GM21447 (cell line): Measurements from ENCODE around the gene PAQR8.
"Not testable (repeated sequence)": the region's sequence is repeated elsewhere in the genome, so short reads cannot be mapped to it uniquely, and the experiment has no call there.

ENCODE experiments used
- ATAC-seq: cut with Tn5 transposase; IDR thresholded peaks from one replicate; pipeline ENCODE4 v1.9.1; 2021; ENCODE audit not compliant: unreplicated experiment

The PAQR8 gene

DNA sequence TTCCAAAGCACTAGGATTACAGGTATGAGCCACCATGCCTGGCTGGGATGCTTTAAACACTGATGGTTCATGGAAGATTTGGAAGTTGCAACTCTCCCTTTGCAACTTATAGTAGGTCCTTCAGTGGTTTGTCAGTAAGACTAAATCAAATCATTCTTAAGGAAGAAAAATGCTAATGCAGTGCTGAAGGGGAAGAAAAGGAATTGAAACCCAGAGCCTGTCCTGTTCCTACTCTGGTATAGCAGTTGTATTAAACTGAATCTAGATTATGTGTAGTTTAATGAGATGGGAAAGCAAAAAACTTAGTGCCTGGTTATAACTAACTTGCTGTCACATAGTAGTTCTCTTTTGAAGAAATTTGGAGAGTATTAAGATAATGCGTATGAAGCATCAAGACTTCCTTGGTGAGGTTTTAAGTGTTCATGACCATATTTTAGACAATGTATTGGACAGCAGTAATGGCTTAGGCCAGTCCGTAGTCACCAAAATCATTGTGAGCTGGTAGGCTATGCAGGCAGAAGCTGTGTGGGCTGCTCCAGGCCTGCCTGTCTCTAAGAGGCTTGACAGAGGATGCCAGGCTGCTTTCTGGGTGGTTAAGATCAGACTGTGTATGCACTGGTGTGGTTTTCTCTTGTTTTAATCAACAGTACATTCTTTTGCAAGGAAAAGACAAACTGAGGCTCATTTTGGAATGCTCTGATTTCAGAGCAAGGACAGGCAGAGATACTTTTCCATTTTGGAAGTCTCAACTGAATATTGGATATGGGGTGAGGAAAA, 14.0 kb downstream of the PAQR8 start:
- no peak for ATAC-seq

DNA sequence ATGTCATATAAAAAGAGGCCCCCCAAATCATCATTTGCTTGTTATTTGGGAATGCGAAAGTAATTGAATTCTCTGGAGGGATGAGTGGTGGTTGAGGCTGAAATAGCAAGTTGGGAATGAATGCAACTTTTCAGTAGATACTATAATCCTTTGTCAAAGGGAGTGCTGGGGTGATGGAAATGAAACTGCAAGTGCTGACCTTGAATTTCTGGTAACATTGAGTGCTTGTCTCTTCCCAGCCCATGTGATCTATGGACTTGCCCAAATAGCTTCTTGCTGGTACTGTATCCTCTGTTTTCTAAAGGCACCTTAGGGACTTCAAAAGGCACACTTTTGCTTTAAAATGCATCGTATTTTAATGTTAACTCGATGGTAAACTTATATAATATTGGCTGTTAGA, 14.8 kb downstream of the PAQR8 start:
- no peak for ATAC-seq

DNA sequence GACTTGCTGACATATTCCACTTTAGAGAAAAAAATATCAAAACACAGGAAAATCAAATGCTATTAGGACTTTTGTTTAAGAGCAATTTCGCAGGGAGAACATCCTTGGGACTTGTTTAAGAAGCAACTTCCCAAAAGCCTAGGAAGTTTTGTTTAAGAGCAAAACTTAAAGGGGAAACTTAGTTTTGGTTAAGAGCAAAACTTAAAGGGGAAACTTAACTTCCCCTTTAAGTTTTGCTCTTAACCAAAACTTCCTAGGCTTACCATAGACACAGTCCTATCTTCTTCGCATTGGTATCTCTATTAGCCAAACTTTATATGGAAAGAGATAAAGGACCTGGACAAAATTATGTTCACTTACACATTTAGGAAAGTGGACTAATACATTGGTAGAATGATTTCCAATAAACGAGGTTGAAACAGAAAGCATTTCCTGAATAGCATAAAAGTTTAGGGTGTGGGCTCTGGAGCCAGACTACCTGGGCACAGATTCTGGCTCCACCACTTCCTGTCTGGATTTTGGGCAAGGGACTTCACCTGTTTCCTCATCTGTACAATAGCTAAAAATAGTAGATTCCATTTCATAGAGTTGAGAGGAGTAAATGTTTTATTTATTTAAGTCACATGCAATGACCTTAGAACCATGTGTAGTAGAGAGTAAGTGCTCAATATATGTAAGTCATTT, 15.7 kb downstream of the PAQR8 start:
- peak; percentile 53 for ATAC-seq

DNA sequence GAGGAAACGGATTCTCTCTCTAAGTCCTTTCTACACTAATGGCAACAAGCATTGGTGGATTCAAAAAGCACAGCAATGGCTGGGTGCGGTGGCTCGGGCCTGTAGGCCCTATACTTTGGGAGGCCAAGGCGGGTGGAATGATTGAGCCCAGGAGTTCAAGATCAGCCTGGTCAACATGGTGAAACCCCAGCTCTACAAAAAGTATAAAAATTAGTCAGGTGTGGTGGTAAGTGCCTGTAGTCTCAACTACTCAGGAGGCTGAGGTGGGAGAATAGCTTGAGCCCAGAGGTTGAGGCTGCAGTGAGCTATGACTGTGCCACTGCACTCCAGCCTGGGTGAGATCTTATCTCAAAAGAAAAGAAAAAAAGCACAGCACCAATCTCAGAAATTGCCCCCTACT, 19.3 kb downstream of the PAQR8 start:
- ATAC-seq = no peak

DNA sequence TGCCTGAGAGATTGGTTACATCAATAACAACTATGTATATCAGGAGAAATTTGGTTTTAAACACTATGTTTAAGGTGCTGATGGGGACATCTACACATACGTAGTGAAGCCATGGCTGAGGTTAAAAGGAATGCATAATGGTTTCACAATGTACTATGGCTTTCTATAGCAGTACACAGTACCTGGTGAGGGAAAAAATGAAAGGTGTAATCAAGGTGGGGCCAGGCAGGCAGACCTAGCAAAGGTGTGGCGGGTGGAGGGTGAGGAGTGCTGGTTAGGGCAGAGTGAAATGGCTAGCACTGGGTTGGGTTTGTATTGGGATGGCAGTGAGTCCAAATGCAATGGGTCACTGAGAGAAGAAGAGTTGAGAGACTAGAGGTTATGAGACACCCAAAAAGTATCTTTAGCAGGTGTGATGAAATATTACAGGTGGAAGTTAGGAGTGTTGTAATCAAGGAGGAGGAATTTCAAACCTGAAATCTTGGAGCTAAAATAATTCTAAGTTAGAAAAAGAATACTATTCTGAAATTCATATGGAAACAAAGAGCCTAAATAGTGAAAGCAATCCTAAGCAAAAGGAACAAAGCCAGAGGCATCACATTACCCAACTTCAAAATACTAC, 22.3 kb downstream of the PAQR8 start:
- ATAC-seq = no peak

DNA sequence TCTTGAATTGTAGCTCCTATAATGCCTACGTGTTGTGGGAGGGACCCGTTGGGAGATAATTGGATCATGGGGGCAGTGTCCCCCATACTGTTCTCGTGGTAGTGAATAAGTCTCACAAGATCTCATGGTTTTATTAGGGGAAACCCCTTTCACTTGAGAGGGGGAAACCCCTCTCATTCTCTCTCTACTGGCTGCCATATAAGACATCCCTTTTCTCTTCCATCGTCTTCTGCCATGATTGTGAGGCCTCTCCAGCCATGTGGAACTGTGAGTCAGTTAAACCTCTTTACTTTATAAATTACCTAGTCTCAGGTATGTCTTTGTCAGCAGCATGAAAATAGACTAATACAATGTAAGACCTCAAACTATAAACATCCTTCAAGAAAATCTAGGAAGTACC, 23.1 kb downstream of the PAQR8 start:
- no peak for ATAC-seq

DNA sequence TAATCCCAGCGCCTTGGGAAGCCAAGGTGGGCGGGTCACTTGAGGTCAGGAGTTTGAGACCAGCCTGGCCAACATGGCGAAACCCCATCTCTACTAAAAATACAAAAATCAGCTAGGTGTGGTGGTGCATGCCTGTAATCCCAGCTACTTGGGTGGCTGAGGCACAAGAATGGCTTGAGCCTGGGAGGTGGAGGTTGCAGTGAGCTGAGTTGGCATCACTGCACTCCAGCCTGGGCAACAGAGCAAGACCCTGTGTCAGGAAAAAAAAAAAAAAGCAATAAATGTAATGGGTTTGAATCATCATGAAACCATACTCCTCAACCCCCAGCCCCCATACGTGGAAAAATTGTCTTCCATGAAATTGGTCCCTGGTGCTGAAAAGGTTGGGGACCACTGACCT, 26.2 kb downstream of the PAQR8 start:
- not testable (repeated sequence) for ATAC-seq

DNA sequence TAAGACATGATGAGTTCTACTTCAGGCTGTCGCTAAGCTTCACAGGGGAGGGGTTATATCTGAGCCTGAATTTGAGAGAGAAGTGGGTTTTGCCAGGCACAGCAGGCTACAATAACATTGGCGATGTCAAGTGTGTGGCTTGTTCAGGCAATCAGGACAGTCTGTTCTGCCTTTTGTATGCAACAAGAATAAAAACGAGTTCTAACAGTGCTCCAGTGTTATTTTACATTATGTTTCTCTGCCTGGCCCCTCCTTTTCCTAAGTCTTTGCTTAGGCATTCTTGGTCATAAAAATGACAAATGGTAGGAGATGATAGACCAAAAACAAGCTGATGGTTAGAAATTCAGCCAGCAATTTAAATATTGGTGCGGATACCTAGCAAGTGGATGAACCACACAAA, 26.8 kb downstream of the PAQR8 start:
- no peak for ATAC-seq

DNA sequence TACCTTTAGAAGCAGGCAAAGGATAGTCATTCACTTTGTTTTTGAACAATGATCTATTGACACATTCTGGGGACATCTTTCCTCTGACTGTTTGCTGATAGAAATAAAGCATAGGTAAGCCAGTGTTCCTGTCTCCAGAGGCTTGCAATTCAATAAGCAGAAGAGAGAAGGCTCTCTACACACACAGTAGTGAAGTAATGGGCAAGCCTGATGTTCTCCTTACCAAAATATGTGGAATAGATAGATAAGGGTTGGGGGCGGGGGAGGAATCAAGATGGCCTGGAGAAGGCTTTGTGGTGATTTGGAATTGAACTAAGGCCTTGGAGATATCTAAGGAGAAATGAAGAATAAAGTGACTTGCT, 27.3 kb downstream of the PAQR8 start:
- no peak for ATAC-seq

DNA sequence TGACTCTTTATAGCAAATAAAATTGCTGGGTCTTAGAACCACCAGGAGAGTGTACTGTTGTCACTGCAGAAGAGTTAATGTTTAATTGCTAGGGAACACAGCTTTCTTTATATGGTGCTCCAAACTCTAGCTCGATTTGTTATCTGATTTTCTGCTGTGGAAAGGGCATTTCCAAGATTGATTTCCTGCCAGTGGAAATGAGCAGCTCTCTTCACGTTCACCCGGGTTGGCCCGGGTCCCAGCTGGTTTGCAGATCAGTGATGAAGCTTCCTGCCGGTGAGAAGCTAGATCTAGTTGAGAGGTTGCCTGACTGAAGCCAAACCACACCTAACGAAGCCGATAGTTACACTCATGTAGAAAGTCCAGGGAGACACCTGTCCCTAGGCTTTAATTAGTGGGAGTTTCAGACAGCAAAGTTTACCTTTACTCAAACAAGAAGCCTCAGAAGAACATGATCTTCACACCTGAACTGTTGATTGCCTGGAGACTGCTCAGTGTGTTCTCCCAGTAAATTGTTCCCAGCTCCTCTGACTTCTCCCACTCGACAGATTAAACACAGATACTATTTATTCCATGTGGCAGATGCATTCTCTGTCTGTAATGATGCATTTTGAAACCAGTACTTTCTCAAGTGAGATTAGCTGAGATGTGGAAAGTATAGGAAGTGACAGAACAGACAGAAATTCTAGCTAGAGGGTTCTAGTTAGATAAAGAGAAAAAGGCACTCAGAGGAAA, 27.8 kb downstream of the PAQR8 start:
- ATAC-seq = peak; percentile 73

DNA sequence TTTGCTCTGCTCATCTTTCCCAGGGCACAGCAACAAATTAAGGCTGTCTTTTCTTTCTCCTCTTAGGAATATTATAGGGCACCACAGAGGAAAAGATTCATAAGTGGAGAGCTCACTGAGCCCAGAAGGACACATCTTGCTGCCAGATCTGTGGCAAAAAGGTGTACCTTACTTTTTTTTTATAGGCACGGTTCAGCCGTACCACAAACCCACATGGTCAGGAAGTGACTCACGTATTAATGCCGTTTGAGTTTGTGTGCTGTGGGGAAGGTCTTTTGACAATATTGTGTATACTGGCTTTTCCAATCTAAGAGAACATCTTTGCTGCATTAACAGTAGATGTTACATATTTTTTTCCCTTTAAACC, 28.4 kb downstream of the PAQR8 start:
- ATAC-seq = peak; percentile 51

DNA sequence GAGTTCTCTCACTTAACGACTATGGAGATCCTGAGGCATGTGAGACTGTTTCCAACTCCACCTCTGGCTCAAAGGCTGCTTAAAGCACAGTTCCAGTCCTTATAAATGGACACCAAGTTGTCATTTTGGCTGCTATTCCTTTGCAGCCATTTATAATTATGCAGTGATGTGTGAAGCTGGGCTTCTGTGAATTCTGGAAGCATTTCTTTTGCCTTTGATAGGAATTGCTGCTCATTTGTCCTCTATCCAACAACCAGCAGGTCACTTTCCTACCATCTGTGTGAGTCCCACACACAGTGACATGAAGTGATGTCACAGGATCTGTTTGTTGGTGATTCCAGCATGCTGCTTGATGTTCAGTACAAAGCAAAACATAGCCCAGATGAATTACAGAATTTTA, 29.6 kb downstream of the PAQR8 start:
- ATAC-seq = no peak

DNA sequence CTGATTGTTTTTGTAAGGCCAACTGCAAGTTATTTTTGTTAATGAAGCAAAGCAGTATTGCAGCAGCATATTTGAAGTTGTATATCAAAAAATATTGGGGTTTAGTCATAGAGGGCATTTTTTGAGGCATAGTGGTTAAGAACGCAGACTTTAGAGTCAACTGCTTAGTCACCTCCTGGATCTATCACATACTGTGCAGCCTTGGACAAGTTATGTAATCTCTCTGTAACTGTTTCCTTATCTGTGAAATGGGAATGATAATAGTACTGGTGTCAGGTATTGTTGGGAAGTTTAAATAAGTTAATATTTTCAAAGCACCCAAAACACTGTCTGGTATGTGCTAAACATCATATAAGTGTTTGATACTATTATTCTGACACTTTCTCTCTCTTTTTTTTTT, 31.0 kb downstream of the PAQR8 start:
- no peak for ATAC-seq

DNA sequence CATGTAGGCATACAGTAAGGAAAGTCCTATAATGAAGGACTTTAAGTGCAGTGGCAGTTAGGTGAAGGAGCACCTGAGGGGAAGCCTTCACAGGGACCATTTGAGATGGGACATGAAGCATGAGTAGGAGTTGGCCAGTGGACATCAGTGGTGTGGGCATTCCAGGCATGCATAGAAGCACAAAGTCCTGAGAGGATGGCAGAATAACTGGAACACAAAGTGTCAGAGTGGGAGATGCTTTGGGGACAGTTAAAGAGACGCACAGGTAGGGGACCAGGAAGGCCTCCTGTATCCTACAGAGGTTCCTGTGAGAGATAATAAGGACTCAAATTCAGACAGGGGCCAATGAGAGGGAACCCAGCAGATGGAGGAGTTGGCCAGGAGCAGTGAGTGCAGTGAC, 31.8 kb downstream of the PAQR8 start:
- peak; percentile 0 for ATAC-seq

DNA sequence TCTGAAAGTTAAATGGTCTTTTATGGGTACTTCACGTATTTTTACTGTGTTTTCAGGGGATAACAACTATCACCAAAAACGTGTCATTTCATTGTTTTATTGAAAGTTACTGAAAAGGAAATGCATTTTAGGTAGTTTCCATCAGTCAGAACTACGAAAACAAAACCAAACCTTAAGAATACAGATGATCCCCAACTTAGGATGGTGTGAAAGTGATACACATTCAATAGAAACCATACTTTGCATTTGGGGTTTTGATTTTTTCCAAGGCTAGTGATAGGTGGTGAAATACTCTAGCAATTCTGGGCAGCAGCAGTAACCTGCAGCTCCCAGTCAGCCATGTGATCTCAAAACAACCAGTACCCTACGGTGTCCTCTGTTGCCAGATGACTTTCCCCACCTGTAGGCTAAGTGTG, 32.3 kb downstream of the PAQR8 start:
- ATAC-seq = peak; percentile 53

DNA sequence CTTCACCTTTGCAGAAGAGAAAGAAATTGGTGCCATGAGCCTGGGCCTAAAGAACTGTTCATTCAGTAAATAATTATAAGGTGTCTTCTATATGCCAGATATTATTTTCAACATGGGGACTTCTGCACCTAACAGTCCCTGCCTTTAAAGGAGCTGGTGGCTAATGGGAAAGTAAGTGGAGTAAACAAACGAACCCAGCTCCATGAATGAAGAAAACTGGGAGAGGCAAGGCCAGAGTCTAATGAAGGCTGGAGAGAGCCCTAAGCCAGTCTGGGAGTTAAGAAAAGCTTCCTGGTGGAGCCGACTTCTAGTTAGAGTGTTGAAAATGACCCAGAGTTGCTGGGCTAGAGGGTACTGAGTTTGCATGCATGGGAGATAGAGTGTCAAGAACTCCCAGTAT, 34.0 kb downstream of the PAQR8 start:
- ATAC-seq = no peak

DNA sequence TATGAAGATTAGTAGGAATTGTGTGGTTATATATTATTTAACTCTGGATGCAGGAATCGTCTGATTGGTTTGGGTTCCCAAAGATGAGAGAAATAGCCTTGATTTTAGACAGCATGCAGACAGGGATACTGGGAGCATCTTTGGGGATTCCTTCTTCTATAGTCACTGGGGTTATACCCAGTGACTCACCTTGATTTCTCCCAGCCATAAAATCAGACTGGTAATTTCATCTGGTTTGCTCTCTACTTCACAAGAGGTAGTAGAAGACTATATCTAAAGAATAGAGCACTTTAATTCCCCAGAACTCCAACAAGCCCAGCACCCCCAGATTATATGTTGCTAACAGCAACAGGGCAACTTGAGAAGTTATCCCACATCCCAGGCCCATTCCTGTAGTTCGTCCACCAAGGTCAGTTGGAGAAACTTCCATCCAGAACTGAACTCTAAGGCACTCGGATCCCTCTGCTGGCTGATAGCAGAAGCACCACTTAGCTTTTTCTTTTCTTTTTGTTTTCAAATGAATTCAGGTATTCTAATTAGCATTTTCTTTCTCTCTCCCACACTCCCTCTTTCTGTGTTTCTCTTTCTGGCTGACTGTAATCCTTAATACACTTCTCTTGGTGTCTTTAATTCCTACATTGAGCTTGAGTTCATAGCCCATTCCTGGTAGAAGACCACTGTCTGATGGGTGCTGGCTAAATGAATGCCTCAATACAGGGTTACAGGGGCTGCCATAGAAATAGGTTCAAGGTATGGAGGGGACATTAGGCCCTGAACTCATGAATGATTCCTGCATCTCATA, 37.8 kb downstream of the PAQR8 start:
- no peak for ATAC-seq

DNA sequence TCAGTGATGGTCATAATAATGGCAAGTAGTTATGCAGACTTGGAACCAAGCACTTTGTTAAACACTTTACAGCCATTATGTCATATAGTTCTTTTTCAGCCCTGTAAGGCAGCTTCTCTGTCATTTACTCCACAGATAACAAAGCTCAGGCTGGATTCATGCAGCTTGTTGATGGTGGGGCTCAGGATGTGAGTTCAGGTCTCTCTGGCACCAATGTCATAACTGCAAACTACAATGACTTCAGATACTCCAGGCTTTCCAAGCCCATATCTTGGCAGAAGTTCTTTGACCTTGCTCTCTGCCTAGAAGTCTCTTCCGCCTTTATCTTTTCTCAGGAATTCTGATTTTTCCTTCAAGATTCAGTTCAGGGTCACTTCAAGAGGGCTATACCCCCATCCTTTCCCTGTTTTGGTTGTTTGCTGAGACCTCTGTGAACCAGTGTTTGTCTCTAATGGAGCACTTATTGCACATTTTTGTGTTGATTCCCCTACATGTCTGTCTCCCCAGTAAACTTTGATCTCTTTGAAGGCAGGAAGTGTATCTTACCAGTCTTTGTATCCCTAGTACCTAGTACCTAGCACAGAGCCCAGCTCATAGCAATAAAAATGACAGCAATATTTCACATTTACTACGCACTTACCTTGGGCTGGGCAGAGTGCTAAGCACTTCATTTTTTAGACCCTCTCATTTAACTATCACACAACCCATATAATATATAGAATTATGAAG, 38.5 kb downstream of the PAQR8 start:
- ATAC-seq = no peak

DNA sequence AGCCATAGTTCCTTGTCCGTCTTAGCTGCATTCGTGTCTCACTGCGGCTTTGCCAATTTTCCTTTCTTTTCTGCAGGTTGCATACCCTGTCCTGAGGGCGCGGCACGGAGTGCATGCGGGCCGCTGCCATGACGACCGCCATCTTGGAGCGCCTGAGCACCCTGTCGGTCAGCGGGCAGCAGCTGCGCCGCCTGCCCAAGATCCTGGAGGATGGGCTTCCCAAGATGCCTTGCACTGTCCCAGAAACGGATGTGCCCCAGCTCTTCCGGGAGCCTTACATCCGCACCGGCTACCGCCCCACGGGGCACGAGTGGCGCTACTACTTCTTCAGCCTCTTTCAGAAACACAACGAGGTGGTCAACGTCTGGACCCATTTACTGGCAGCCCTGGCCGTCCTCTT, 41.1 kb downstream of the PAQR8 start:
- ATAC-seq = no peak

DNA sequence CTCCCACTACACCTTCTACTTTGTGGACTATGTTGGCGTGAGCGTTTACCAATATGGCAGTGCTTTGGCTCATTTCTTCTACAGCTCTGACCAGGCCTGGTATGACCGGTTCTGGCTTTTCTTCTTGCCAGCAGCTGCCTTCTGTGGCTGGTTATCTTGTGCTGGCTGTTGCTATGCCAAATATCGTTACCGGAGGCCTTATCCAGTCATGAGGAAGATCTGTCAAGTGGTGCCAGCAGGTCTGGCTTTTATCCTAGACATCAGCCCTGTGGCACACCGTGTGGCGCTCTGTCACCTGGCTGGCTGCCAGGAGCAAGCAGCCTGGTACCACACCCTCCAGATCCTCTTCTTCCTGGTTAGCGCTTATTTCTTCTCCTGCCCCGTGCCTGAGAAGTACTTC, 41.7 kb downstream of the PAQR8 start:
- no peak for ATAC-seq
